GM10248 (cell line): Measurements from ENCODE around the gene SMCO4.
"Not testable (repeated sequence)": the region's sequence is repeated elsewhere in the genome, so short reads cannot be mapped to it uniquely, and the experiment has no call there.

Source experiments
- CTCF ChIA-PET: fragments of 300-600 bp; sonication (Branson Sonifier 250); formaldehyde crosslinking; extraction: SDS; loops from one replicate; lab custom pipeline; 2021; ENCODE audit warnings: antibody characterized with exemption; lab: Yijun Ruan, JAX
- POLR2A ChIA-PET: fragments of 350-650 bp; sonication (Branson Sonifier 250); formaldehyde crosslinking; extraction: SDS; loops from one replicate; lab custom pipeline; 2020; ENCODE audit warnings: antibody characterized with exemption; lab: Yijun Ruan, JAX
- DNase-seq: peaks from one replicate; pipeline ENCODE4 v3.0.0; 2012; ENCODE audit errors: extremely low spot score
- TF ChIP-seq, protein P1 (sequence below): IDR thresholded peaks from 2 replicates; pipeline ENCODE4 v1.5.1; 2012; ENCODE audit warnings: mild to moderate bottlenecking, low read depth; ENCODE audit errors: extremely low read depth, missing control alignments, control extremely low read depth

Gene SMCO4

DNA sequence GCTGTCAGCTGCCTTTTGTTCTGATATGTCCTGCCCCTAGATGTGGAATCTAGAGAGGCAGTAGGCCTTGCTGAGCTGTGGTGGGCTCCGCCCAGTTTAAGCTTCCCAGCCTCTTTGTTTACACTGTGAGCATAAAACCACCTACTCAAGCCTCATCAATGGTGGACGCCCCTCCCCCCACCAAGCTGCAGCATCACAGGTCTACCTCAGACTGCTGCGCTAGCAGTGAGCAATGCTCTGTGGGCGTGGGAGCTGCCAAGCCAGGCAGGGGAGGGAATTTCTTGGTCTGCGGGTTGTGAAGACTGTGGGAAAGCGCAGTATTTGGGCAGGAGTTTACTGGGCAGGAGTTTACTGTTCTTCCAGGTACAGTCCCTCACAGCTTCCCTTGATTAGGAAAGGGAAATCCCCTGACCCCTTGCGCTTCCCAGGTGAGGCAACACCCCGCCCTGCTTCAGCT lies 98.5 kb downstream of the SMCO4 start:
- ChIA-PET POLR2A (no interaction called here), CTCF (interaction anchor here (1.2 kb wide), 1 partner anchor 10 kb away, joined by 6 read pairs; no protein-coding TSS in a partner anchor)
- TF ChIP-seq, protein P1, sequence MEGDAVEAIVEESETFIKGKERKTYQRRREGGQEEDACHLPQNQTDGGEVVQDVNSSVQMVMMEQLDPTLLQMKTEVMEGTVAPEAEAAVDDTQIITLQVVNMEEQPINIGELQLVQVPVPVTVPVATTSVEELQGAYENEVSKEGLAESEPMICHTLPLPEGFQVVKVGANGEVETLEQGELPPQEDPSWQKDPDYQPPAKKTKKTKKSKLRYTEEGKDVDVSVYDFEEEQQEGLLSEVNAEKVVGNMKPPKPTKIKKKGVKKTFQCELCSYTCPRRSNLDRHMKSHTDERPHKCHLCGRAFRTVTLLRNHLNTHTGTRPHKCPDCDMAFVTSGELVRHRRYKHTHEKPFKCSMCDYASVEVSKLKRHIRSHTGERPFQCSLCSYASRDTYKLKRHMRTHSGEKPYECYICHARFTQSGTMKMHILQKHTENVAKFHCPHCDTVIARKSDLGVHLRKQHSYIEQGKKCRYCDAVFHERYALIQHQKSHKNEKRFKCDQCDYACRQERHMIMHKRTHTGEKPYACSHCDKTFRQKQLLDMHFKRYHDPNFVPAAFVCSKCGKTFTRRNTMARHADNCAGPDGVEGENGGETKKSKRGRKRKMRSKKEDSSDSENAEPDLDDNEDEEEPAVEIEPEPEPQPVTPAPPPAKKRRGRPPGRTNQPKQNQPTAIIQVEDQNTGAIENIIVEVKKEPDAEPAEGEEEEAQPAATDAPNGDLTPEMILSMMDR: no peak
- no peak for DNase-seq

- CTCF ChIA-PET, DNase-seq, POLR2A ChIA-PET: not testable (repeated sequence)
Observed at GRCh38 chr11:93443232-93443631, 100.0 kb downstream of the SMCO4 start.

GRCh38 chr11:93432247-93432646 lies 110.9 kb downstream of the SMCO4 start:
- no peak for DNase-seq
- TF ChIP-seq, protein P1: no peak

More at GRCh38 chr11:93432247-93432646, 110.9 kb downstream of the SMCO4 start:
- ChIA-PET POLR2A (no interaction called here), CTCF (no interaction called here)
